GM23338 (cell line): Measurements from ENCODE around the gene GLMP. TPM values are rescaled to one million over a fixed set of nuclear protein-coding genes. Genes with fewer than 3 reads are reported as not detected.

Source experiments
- ATAC-seq: fragments of 200-7000 bp; cut with Tn5 transposase; 3 replicates; pipeline ENCODE4 v1.9.1; 2020
- DNase-seq: peaks from one replicate; pipeline ENCODE4 v3.0.0-alpha.2; 2015; ENCODE audit warnings: low spot score
- H2AFZ ChIP-seq: fragments of 200-600 bp; sonication (generic); 2 replicates; pipeline ENCODE4 v1.8.0; 2016; ENCODE audit warnings: antibody characterized with exemption, mild to moderate bottlenecking, moderate library complexity
- H3F3A ChIP-seq: fragments of 200-600 bp; sonication (generic); replicated peaks from 2 replicates; pipeline ENCODE4 v1.8.0; 2017; ENCODE audit warnings: antibody characterized with exemption, mixed run types, low read depth
- H3K27ac ChIP-seq: fragments of 200-600 bp; sonication (generic); 2 replicates; pipeline ENCODE4 v1.6.1; 2016; ENCODE audit warnings: low read depth
- H3K27me3 ChIP-seq: fragments of 200-600 bp; sonication (generic); 2 replicates; pipeline ENCODE4 v1.8.0; 2016; ENCODE audit warnings: mild to moderate bottlenecking, mixed run types, moderate library complexity; ENCODE audit not compliant: insufficient read depth
- H3K36me3 ChIP-seq: fragments of 200-600 bp; sonication (generic); 2 replicates; pipeline ENCODE4 v1.8.0; 2016; ENCODE audit warnings: mild to moderate bottlenecking; ENCODE audit not compliant: insufficient read depth
- H3K4me1 ChIP-seq: fragments of 200-600 bp; sonication (generic); 2 replicates; pipeline ENCODE4 v1.8.0; 2016; ENCODE audit warnings: mild to moderate bottlenecking, moderate library complexity; ENCODE audit not compliant: insufficient read depth
- H3K4me2 ChIP-seq: fragments of 200-600 bp; sonication (generic); 2 replicates; pipeline ENCODE4 v1.7.1; 2017; ENCODE audit warnings: mixed run types
- H3K4me3 ChIP-seq: fragments of 200-600 bp; sonication (generic); 2 replicates; pipeline ENCODE4 v1.6.1; 2016; ENCODE audit warnings: mixed run types
- H3K79me2 ChIP-seq: fragments of 200-600 bp; sonication (generic); replicated peaks from 2 replicates; pipeline ENCODE4 v1.8.0; 2017; ENCODE audit warnings: mild to moderate bottlenecking; ENCODE audit not compliant: insufficient read depth
- H3K9me2 ChIP-seq: fragments of 200-600 bp; sonication (generic); 2 replicates; pipeline ENCODE4 v1.8.0; 2017; ENCODE audit not compliant: insufficient read depth
- H4K20me1 ChIP-seq: fragments of 200-600 bp; sonication (generic); replicated peaks from 2 replicates; pipeline ENCODE4 v1.8.0; 2017; ENCODE audit warnings: mild to moderate bottlenecking; ENCODE audit not compliant: insufficient read depth
- H3K27ac Mint-ChIP-seq: 2 replicates; pipeline ENCODE4 v1.8.0; 2020; ENCODE audit warnings: inconsistent platforms, mild to moderate bottlenecking, moderate library complexity, mixed read lengths
- H3K27me3 Mint-ChIP-seq: 3 replicates; pipeline ENCODE4 v1.8.0; 2022; ENCODE audit warnings: low read depth, mild to moderate bottlenecking, moderate library complexity, mixed read lengths, inconsistent platforms; ENCODE audit not compliant: insufficient read depth, poor library complexity
- H3K36me3 Mint-ChIP-seq: 3 replicates; pipeline ENCODE4 v1.8.0; 2021; ENCODE audit warnings: low read depth, mild to moderate bottlenecking, inconsistent platforms, moderate library complexity, mixed read lengths
- H3K4me1 Mint-ChIP-seq: 3 replicates; pipeline ENCODE4 v1.8.0; 2020; ENCODE audit warnings: mild to moderate bottlenecking, inconsistent platforms, mixed read lengths
- H3K4me3 Mint-ChIP-seq: 3 replicates; pipeline ENCODE4 v1.8.0; 2021; ENCODE audit warnings: moderate library complexity, mild to moderate bottlenecking, inconsistent platforms, mixed read lengths
- H3K9me3 Mint-ChIP-seq: 3 replicates; pipeline ENCODE4 v1.8.0; 2020; ENCODE audit warnings: moderate library complexity, mild to moderate bottlenecking, inconsistent platforms, mixed read lengths
- CREB1 ChIP-seq: fragments of 250-450 bp; sonication (Bioruptor Pico); IDR thresholded peaks from 2 replicates; pipeline ENCODE4 v1.5.0; 2020; ENCODE audit warnings: low read depth, mild to moderate bottlenecking, moderate library complexity
- CTCF ChIP-seq, 2 experiments: fragments of 200-600 bp in 1 of 2; sonication (generic) in 1 of 2; conservative IDR thresholded peaks; 2 replicates each; pipeline versions ENCODE4 v1.5.1 to v1.6.1; 2016 to 2017; ENCODE audit warnings: antibody characterized with exemption in 2 of 2, low read depth in 2 of 2, mild to moderate bottlenecking in 2 of 2, moderate library complexity in 1 of 2
- ETS1 ChIP-seq: IDR thresholded peaks from 2 replicates; pipeline ENCODE4 v1.6.1; 2016; ENCODE audit warnings: antibody characterized with exemption
- EZH2 ChIP-seq: fragments of 200-600 bp; sonication (generic); IDR thresholded peaks from one replicate; pipeline ENCODE4 v1.8.0; 2017; ENCODE audit warnings: antibody characterized with exemption, mild to moderate bottlenecking, low read depth; ENCODE audit not compliant: unreplicated experiment
- EZH2phosphoT487 ChIP-seq: fragments of 200-600 bp; sonication (generic); IDR thresholded peaks from one replicate; pipeline ENCODE4 v1.8.1; 2018; ENCODE audit warnings: antibody characterized with exemption; ENCODE audit not compliant: unreplicated experiment
- JUNB ChIP-seq: IDR thresholded peaks from one replicate; pipeline ENCODE4 v1.6.1; 2016; ENCODE audit warnings: antibody characterized with exemption; ENCODE audit not compliant: unreplicated experiment
- REST ChIP-seq: IDR thresholded peaks from one replicate; pipeline ENCODE4 v1.6.1; 2018; ENCODE audit warnings: antibody characterized with exemption; ENCODE audit not compliant: unreplicated experiment
- STAT1 ChIP-seq: IDR thresholded peaks from one replicate; pipeline ENCODE4 v1.6.1; 2016; ENCODE audit warnings: antibody characterized with exemption; ENCODE audit not compliant: unreplicated experiment
- ZNF114 ChIP-seq: fragments of 250-450 bp; sonication (Bioruptor Pico); IDR thresholded peaks from 2 replicates; pipeline ENCODE4 v1.5.0; 2020; ENCODE audit warnings: mild to moderate bottlenecking, moderate library complexity
- ZNF462 ChIP-seq: fragments of 250-450 bp; sonication (Bioruptor Pico); IDR thresholded peaks from 2 replicates; pipeline ENCODE4 v1.5.0; 2020; ENCODE audit warnings: mild to moderate bottlenecking, moderate library complexity
- polyA plus RNA-seq: library from polyadenylated mRNA; unstranded; fragments of >200 nt; fragmentation: Nextera tagmentation; extraction: Ambion mirVana; gene quantifications from 2 replicates; pipeline ENCODE4 v1.2.1, GENCODE V29; 2016
- total RNA-seq: library from RNA; depleted of rRNA; stranded (reverse); fragments of >200 nt; shearing (Covaris generic); gene quantifications from 2 replicates; pipeline ENCODE4 v1.2.3, GENCODE V29; 2014

GLMP gene
- total and polyA plus RNA-seq, 2 experiments from 2014 or later: 33.6 to 41.9 TPM

- TF ChIP-seq CTCF (conservative IDR thresholded peaks at IDR 0.05; ENCODE audit: low read depth in 2 of 2): no peak
These were observed 9.4 kb downstream of the GLMP start (continued) for GRCh38 chr1:156286061-156286460.

- Mint-ChIP-seq H3K4me1 (peaks cover 19% of the 10 kb centered on the region), H3K4me3 (no peak overlapping the region)
- H3K79me2 ChIP-seq: peaks cover 19% of the 10 kb centered on the region
- TF ChIP-seq EZH2phosphoT487 (no peak), CTCF (conservative IDR thresholded peaks at IDR 0.05; ENCODE audit: low read depth in 2 of 2) (no peak), ZNF462 (CRISPR knock-in tag) (no peak), EZH2 (no peak), REST (no peak), JUNB (no peak), ZNF114 (no peak), ETS1 (no peak), STAT1 (no peak), CREB1 (CRISPR knock-in tag) (no peak)
These were observed 10.0 kb downstream of the GLMP start for GRCh38 chr1:156285437-156285836.

More at GRCh38 chr1:156285437-156285836, 10.0 kb downstream of the GLMP start:
- H3F3A ChIP-seq: peaks cover 12% of the 10 kb centered on the region; the same call in 1 of the 2 replicates
- no peak for ATAC-seq
- H3K4me1 ChIP-seq: peaks cover 16% of the 10 kb centered on the region
- H3K27me3 ChIP-seq: no peaks in the 10 kb centered on the region
- H3K36me3 ChIP-seq: no peaks in the 10 kb centered on the region
- no peak overlapping the region for H3K4me2 ChIP-seq
- H3K27ac ChIP-seq: no peak overlapping the region
- H3K36me3 Mint-ChIP-seq: no peaks in the 10 kb centered on the region; the same call in 1 of the 3 replicates
- H3K4me3 ChIP-seq: no peak overlapping the region
- H3K27ac Mint-ChIP-seq: no peak overlapping the region
- H3K9me2 ChIP-seq: no peaks in the 10 kb centered on the region
- peaks cover 12% of the 10 kb centered on the region for H3K27me3 Mint-ChIP-seq
- H3K9me3 Mint-ChIP-seq: no peaks in the 10 kb centered on the region
- H4K20me1 ChIP-seq: peaks cover 13% of the 10 kb centered on the region
- no peak overlapping the region for H2AFZ ChIP-seq
- DNase-seq: no peak
